Right lobe of liver (tissue), 6 donors: ENCODE measurements around the gene SERPINB5. TPM values are rescaled to one million over a fixed set of nuclear protein-coding genes. Genes with fewer than 3 reads are reported as not detected.

ENCODE experiments used
- ATAC-seq, 4 donors: fragments of 200-7000 bp; cut with Tn5 transposase; one replicate each; pipeline ENCODE4 v1.9.1; 2020; ENCODE audit warnings: mild to moderate bottlenecking in 4 of 4, moderate library complexity in 4 of 4
- DNase-seq, 3 donors: peaks; one replicate each; pipeline ENCODE4 v3.0.0-alpha.2; 2020
- H3K27ac ChIP-seq, 3 donors: fragments of 200-600 bp; one replicate each; pipeline ENCODE4 v1.8.0; 2022
- H3K27me3 ChIP-seq, 2 donors: fragments of 200-600 bp; one replicate each; pipeline ENCODE4 v1.8.0; 2022
- H3K36me3 ChIP-seq, 4 donors: fragments of 200-600 bp; sonication (generic) in 1 of 4; one replicate each; pipeline versions ENCODE4 v1.5.1 to v1.8.0; 2017 to 2022; ENCODE audit warnings: control low read depth in 1 of 4
- H3K4me1 ChIP-seq, 4 donors: fragments of 200-600 bp; sonication (generic) in 1 of 4; one replicate each; pipeline versions ENCODE4 v1.5.1 to v1.8.0; 2017 to 2022; ENCODE audit warnings: control low read depth in 1 of 4
- H3K4me3 ChIP-seq, 3 donors: fragments of 200-600 bp; one replicate each; pipeline ENCODE4 v1.8.0; 2022
- H3K9me3 ChIP-seq, 4 donors: fragments of 200-600 bp; sonication (generic) in 1 of 4; one replicate each; pipeline versions ENCODE4 v1.5.1 to v1.8.0; 2017 to 2022; ENCODE audit warnings: control low read depth in 1 of 4
- POLR2A ChIP-seq: fragments of 450-650 bp; IDR thresholded peaks from one replicate; pipeline ENCODE4 v1.6.1; 2017; ENCODE audit warnings: antibody characterized with exemption, mild to moderate bottlenecking
- WGBS: methylation state at CpG from one replicate; pipeline ENCODE4 v1.1.6; 2018; ENCODE audit warnings: low coverage, low lambda C conversion rate; ENCODE audit not compliant: insufficient coverage; ENCODE audit errors: missing lambda C conversion rate; 5-methylcytosine and 5-hydroxymethylcytosine counted together
- intact Hi-C, 2 donors: fragments of 100-400 bp; cut with DNase I; formaldehyde crosslinking; loops; one replicate each; pipeline versions ENCODE4 v1.11.2 to v1.14.1; 2022
- total RNA-seq, 6 experiments: library from RNA; depleted of rRNA in 2 of 6; stranded (reverse); fragments of >200 nt in 2 of 6; fragmentation: NEBNext Ultra II Directional in 3 of 6; extraction: Animal tissue kit (Norgen Biotek cat#: 25700) in 3 of 6; gene quantifications; one replicate each; pipeline versions ENCODE4 v1.1.0 to v1.2.4, GENCODE V29; 2016 to 2023
- TF ChIP-seq, protein P1 (sequence below), 4 donors: fragments of 200-600 bp in 3 of 4; fragments of 450-650 bp in 1 of 4; IDR thresholded peaks; one replicate each; pipeline versions ENCODE4 v1.5.1 to v1.8.0; 2016 to 2022; ENCODE audit warnings: antibody characterized with exemption in 4 of 4, mild to moderate bottlenecking in 2 of 4
- donor health status: DM: no; HTN: yes; CAD: no.
- donor health status: DM: no; HTN: no; CAD: no.
- donor health status: DM: no; HTN: no; CAD: no.
- donor health status: DM: no; HTN: yes; CAD: no.
- donor health status: DM: no; HTN: yes; CAD: no.

The SERPINB5 gene
- total RNA-seq, 6 experiments from 2014 or later, result not detected

DNA sequence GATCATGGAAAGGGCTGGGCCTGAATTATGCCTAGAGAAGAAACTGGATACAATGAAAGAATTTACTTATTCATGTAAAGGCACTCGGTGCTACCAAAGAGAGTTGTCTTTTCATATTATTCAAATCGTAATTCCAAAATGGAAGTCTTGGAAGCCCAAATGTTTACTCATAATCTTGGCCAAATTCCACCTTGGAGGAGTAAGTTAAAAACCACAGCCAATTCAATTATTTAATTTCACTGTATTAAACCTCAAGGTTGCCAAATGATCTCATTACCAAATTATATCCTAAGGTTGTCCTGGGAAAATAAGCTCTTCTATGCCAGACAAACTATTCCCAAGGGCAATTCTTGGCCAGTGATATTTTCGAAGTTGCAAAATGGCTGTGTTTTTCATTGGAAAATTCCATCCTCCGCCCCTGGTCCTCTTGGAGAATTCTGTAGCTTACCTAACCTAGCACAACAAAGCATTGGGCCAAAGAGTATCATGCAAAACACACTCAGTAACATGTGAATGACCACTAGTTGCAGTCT lies 43.4 kb upstream of the SERPINB5 start:
- TF ChIP-seq, protein P1, sequence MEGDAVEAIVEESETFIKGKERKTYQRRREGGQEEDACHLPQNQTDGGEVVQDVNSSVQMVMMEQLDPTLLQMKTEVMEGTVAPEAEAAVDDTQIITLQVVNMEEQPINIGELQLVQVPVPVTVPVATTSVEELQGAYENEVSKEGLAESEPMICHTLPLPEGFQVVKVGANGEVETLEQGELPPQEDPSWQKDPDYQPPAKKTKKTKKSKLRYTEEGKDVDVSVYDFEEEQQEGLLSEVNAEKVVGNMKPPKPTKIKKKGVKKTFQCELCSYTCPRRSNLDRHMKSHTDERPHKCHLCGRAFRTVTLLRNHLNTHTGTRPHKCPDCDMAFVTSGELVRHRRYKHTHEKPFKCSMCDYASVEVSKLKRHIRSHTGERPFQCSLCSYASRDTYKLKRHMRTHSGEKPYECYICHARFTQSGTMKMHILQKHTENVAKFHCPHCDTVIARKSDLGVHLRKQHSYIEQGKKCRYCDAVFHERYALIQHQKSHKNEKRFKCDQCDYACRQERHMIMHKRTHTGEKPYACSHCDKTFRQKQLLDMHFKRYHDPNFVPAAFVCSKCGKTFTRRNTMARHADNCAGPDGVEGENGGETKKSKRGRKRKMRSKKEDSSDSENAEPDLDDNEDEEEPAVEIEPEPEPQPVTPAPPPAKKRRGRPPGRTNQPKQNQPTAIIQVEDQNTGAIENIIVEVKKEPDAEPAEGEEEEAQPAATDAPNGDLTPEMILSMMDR (IDR thresholded peaks at IDR 0.05), result no peak
- TF ChIP-seq POLR2A, result no peak
- no peak for ATAC-seq
- H3K4me1 ChIP-seq, result no peaks in the 10 kb centered on the region
- no peaks in the 10 kb centered on the region for H3K9me3 ChIP-seq
- no peaks in the 10 kb centered on the region for H3K27me3 ChIP-seq
- intact Hi-C loops, result loop anchor here in 1 of 2 donors (10.0 kb wide), 1 partner anchor 89 kb away; no protein-coding TSS in a partner anchor
- no peak overlapping the region for H3K27ac ChIP-seq
- WGBS, result 47% methylated on average over 4 of the region's 4 CpGs
- H3K4me3 ChIP-seq, result no peak overlapping the region
- no peaks in the 10 kb centered on the region for H3K36me3 ChIP-seq
- no peak for DNase-seq

DNA sequence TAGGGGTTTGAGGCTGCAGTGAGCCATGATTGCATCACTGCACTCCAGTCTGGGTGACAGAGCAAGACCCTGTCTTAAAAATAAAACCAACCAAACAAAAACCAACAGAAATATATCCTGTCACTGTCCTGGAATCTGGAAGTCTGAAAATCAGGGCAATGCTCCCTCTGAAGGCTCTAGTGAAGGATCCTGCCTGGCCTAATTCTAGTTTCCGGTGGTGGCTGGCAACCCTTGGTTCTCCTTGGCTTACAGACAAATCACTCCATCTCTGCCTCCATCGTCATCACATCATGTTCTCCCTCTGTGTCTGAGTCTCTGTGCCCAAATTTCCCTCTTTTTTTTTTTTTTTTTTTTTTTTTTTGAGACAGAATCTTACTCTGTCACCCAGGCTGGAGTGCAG lies 38.6 kb upstream of the SERPINB5 start:
- no peak for ATAC-seq
- H3K36me3 ChIP-seq, result no peaks in the 10 kb centered on the region
- WGBS, result 51% methylated on average over 2 of the region's 2 CpGs
- DNase-seq, result no peak
- H3K4me1 ChIP-seq, result no peaks in the 10 kb centered on the region
- no peak overlapping the region for H3K27ac ChIP-seq
- TF ChIP-seq POLR2A, result no peak
- TF ChIP-seq, protein P1 (IDR thresholded peaks at IDR 0.05), result no peak
- no peaks in the 10 kb centered on the region for H3K9me3 ChIP-seq
- intact Hi-C loops, result loop anchor here in 1 of 2 donors (10.0 kb wide), 1 partner anchor 93 kb away; no protein-coding TSS in a partner anchor
- H3K4me3 ChIP-seq, result no peak overlapping the region
- no peaks in the 10 kb centered on the region for H3K27me3 ChIP-seq

DNA sequence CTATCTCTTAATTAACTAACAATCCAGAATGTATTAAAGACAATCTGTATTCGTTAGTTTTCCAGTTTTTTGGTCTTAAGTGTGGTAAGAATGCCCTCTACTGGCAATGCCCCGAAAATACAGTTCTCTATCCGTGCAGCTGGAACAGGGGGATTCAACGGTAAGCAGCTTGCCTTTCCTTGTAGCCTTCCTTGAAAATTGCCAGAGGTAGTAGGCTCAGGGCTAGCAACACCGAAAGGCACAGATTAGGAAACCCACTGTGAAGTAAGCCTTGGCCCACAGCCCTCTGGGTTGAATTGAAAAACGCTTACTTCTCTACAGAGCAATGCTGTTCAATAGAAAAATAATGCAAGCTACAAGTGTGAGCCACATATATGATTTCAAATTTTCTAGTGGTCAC lies 37.4 kb upstream of the SERPINB5 start:
- Histone ChIP-seq H3K4me3 (no peak overlapping the region), H3K36me3 (no peaks in the 10 kb centered on the region), H3K9me3 (no peaks in the 10 kb centered on the region), H3K27me3 (no peaks in the 10 kb centered on the region), H3K27ac (no peak overlapping the region), H3K4me1 (no peaks in the 10 kb centered on the region)
- DNase-seq (no peak), ATAC-seq (peak; percentile 88 to 95 (median 90))
- TF ChIP-seq, protein P1 (IDR thresholded peaks at IDR 0.05), result peak; percentile 68 to 89 (median 79)
- TF ChIP-seq POLR2A, result no peak
- 0% methylated on average over 6 of the region's 6 CpGs for WGBS
- intact Hi-C loops, result loop anchor here in 1 of 2 donors (10.0 kb wide), 1 partner anchor 95 kb away; no protein-coding TSS in a partner anchor

DNA sequence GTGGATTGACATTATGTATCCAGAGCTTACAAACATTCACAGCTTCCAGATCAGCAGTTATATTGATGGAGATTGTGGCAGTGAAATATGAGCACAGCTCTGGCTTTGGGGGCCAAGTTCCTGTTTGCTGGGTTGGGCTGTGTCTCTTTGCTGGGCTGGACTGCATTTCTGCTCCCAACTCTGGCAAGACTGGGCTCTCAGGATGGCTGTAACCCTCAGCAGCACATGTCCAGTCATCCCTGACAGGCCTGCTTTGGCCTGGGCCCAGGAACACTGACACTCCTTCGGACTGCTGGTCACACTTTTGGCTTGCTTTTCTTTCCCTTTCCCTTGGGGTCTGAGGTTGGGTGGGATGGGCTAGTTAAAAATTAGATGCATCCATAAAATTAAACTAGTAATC lies 36.5 kb upstream of the SERPINB5 start:
- ATAC-seq (peak in 2 of 4 donors; percentile 21 to 24), DNase-seq (no peak)

More for the DNA sequence above, 36.5 kb upstream of the SERPINB5 start:
- Histone ChIP-seq H3K36me3 (no peaks in the 10 kb centered on the region), H3K27ac (no peak overlapping the region), H3K4me1 (no peaks in the 10 kb centered on the region), H3K4me3 (no peak overlapping the region), H3K27me3 (no peaks in the 10 kb centered on the region), H3K9me3 (no peaks in the 10 kb centered on the region)
- intact Hi-C loops, result no loop called here
- TF ChIP-seq, protein P1 (IDR thresholded peaks at IDR 0.05), result no peak
- TF ChIP-seq POLR2A, result no peak
- WGBS, result 25% methylated on average over 1 of the region's 1 CpG
